ENCODE measurements around the gene NLRP14. TPM values are rescaled to one million over a fixed set of nuclear protein-coding genes. Genes with fewer than 3 reads are reported as not detected.

The NLRP14 gene
- total RNA-seq, 1 donor from 2014 or later: 0.24 TPM

DNA sequence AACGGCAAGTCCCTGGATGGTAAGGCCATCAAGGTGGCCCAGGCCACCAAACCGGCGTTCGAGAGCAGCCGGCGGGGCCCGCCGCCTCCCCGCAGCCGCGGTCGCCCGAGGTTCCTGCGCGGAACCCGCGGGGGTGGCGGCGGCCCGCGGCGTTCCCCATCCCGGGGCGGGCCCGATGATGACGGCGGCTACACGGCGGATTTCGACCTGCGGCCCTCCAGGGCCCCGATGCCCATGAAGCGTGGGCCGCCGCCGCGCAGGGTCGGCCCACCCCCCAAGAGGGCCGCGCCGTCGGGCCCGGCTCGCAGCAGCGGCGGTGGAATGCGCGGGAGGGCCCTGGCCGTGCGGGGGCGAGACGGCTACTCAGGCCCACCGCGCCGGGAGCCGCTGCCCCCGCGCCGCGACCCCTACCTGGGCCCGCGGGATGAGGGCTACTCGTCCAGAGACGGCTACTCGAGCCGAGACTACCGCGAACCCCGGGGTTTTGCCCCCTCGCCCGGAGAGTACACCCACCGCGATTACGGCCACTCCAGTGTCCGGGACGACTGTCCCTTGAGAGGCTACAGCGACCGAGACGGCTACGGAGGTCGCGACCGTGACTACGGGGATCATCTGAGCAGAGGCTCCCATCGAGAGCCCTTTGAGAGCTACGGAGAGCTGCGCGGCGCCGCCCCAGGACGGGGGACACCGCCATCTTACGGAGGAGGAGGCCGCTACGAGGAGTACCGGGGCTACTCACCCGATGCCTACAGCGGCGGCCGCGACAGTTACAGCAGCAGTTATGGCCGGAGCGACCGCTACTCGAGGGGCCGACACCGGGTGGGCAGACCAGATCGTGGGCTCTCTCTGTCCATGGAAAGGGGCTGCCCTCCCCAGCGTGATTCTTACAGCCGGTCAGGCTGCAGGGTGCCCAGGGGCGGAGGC, 69.3 kb downstream of the NLRP14 start:
- TF ChIP-seq, protein P1, sequence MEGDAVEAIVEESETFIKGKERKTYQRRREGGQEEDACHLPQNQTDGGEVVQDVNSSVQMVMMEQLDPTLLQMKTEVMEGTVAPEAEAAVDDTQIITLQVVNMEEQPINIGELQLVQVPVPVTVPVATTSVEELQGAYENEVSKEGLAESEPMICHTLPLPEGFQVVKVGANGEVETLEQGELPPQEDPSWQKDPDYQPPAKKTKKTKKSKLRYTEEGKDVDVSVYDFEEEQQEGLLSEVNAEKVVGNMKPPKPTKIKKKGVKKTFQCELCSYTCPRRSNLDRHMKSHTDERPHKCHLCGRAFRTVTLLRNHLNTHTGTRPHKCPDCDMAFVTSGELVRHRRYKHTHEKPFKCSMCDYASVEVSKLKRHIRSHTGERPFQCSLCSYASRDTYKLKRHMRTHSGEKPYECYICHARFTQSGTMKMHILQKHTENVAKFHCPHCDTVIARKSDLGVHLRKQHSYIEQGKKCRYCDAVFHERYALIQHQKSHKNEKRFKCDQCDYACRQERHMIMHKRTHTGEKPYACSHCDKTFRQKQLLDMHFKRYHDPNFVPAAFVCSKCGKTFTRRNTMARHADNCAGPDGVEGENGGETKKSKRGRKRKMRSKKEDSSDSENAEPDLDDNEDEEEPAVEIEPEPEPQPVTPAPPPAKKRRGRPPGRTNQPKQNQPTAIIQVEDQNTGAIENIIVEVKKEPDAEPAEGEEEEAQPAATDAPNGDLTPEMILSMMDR (conservative IDR thresholded peaks at IDR 0.05): no peak
- no peak overlapping the region for H3K27ac Mint-ChIP-seq
- DNase-seq (ENCODE audit: extremely low spot score, unreplicated experiment): peak; percentile 68
- H3K9me3 Mint-ChIP-seq: no peaks in the 10 kb centered on the region
- no peaks in the 10 kb centered on the region for H3K4me1 Mint-ChIP-seq (ENCODE audit: unreplicated experiment)
- H3K36me3 Mint-ChIP-seq: no peaks in the 10 kb centered on the region
- peaks cover 17% of the 10 kb centered on the region for H3K27me3 Mint-ChIP-seq
- no peak overlapping the region for H3K4me3 Mint-ChIP-seq

DNA sequence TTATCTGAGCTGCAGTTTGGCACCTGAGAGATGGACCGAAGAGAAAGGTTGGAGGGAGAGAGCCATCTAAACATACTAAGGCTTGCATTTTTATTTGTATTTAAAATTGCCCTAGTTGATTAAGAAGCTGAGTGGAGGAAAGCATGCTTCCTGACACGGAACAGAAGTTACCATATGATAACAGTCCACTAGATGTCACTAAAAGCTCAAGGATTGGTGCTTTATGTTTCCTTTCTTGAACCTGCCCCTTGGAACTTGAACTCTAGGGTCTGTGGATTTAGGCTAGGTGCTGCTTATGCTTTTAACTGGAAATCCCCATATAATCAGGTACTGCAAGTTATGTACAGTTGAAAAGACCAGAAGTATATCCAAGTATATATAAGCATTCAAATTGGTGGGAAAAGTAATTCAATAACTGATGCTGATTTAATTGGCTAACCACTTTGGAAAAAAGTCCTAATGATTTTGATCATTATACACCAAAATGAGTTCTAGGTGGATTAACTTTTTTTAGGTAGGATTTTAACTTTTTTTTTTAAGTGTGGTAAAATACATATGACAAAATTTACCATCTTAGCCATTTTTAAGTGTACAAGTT, 78.1 kb downstream of the NLRP14 start:
- no peak for DNase-seq (ENCODE audit: extremely low spot score, unreplicated experiment)
- H3K27ac Mint-ChIP-seq: no peak overlapping the region
- TF ChIP-seq, protein P1 (conservative IDR thresholded peaks at IDR 0.05): peak; percentile 87
- H3K4me1 Mint-ChIP-seq (ENCODE audit: unreplicated experiment): no peaks in the 10 kb centered on the region
- no peaks in the 10 kb centered on the region for H3K9me3 Mint-ChIP-seq
- H3K36me3 Mint-ChIP-seq: no peaks in the 10 kb centered on the region
- no peak overlapping the region for H3K4me3 Mint-ChIP-seq
- H3K27me3 Mint-ChIP-seq: peaks cover 41% of the 10 kb centered on the region

DNA sequence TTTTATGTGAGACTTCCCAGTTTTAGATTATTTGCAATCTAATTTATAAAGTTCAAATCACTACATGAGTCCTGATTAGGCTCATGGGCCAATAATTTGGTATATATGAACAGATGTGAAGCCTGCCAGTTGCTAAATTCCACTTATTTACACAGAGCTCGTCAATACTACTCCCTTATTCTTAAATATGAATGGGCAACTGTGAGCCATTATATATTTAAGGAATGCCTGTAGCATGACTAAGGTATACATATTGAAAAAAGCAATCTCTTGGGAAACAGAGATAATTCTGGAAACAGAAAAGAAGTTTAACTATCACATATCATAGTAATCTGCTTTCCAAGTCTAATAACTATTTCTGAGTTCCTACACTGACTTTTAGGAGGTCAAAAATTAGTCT, 95.5 kb downstream of the NLRP14 start:
- Mint-ChIP-seq H3K27me3 (no peaks in the 10 kb centered on the region), H3K36me3 (no peaks in the 10 kb centered on the region), H3K4me1 (ENCODE audit: unreplicated experiment) (no peaks in the 10 kb centered on the region), H3K27ac (no peak overlapping the region), H3K9me3 (no peaks in the 10 kb centered on the region), H3K4me3 (no peak overlapping the region)
- no peak for DNase-seq (ENCODE audit: extremely low spot score, unreplicated experiment)
- TF ChIP-seq, protein P1 (conservative IDR thresholded peaks at IDR 0.05): no peak

DNA sequence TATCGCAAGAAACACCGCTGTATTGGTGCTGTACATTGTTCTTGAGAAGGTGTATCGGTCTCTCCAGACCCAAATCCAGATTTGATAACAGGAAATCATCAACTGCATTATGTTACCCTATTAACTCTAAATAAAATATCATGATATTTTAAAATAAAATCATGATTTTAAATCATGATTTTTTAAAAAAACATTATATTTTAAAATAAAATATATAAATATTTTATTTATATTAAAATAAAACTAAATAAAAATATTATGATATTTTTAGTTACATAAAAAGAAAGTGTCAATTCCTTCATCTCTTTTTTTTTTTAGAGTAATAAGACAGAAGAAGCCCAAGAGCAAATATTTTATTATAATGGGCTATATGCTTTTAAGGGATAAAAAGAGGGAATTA, 96.1 kb downstream of the NLRP14 start:
- no peak for DNase-seq (ENCODE audit: extremely low spot score, unreplicated experiment)
- TF ChIP-seq, protein P1 (conservative IDR thresholded peaks at IDR 0.05): no peak
- Mint-ChIP-seq H3K4me1 (ENCODE audit: unreplicated experiment) (no peaks in the 10 kb centered on the region), H3K27me3 (peaks cover 3% of the 10 kb centered on the region), H3K36me3 (no peaks in the 10 kb centered on the region), H3K9me3 (no peaks in the 10 kb centered on the region), H3K4me3 (no peak overlapping the region), H3K27ac (no peak overlapping the region)

Other genes with a start within 250 kb of the NLRP14 start
- gene OR2AG2, start 248.5 kb upstream of the NLRP14 start, total RNA-seq (ENCODE audit: low replicate concordance): 0.07 TPM in 1 of 2 replicates, not detected in the other
- not detected in 2 replicates for gene OR2AG1, start 237.5 kb upstream of the NLRP14 start, total RNA-seq (ENCODE audit: low replicate concordance)
- 0.07 and 0.27 TPM in 2 replicates for gene OR6A2, start 220.8 kb upstream of the NLRP14 start, total RNA-seq (ENCODE audit: low replicate concordance)
- gene OR10A5, start 174.8 kb upstream of the NLRP14 start, total RNA-seq (ENCODE audit: low replicate concordance): not detected in 2 replicates
- gene OR10A2, start 157.4 kb upstream of the NLRP14 start, total RNA-seq (ENCODE audit: low replicate concordance): not detected in 2 replicates
- gene OR10A4, start 143.9 kb upstream of the NLRP14 start, total RNA-seq (ENCODE audit: low replicate concordance): not detected in 2 replicates
- gene OR2D2, start 128.0 kb upstream of the NLRP14 start, total RNA-seq (ENCODE audit: low replicate concordance): 0.27 TPM in 1 of 2 replicates, not detected in the other
- gene OR2D3, start 99.5 kb upstream of the NLRP14 start, total RNA-seq (ENCODE audit: low replicate concordance): not detected in 2 replicates
- 3.2 and 4.6 TPM in 2 replicates for gene ZNF215, start 94.1 kb upstream of the NLRP14 start, total RNA-seq (ENCODE audit: low replicate concordance)
- gene ZNF214, start 133 bp upstream of the NLRP14 start, total RNA-seq (ENCODE audit: low replicate concordance): 6.3 and 7.9 TPM in 2 replicates
- gene RBMXL2, start 68.5 kb downstream of the NLRP14 start, total RNA-seq (ENCODE audit: low replicate concordance): not detected in 2 replicates
- 1.6 and 2.1 TPM in 2 replicates for gene SYT9, start 231.4 kb downstream of the NLRP14 start, total RNA-seq (ENCODE audit: low replicate concordance)